Inflammatory macrophage treated with lipopolysaccharide for 1 hour (primary cell): Measurements from ENCODE around the gene HS6ST3.

ENCODE experiments used
- DNase-seq, 2 donors: peaks; one replicate each; pipeline ENCODE4 v3.0.0-alpha.2; 2020 to 2022

HS6ST3 gene

GRCh38 chr13:96342286-96342685 lies 252.4 kb downstream of the HS6ST3 start:
- DNase-seq = no peak

GRCh38 chr13:96342852-96343465 lies 253.1 kb downstream of the HS6ST3 start:
- no peak for DNase-seq

- DNase-seq = no peak
Observed at GRCh38 chr13:96346921-96347320, 257.0 kb downstream of the HS6ST3 start.

GRCh38 chr13:96373597-96373996 lies 283.7 kb downstream of the HS6ST3 start:
- no peak for DNase-seq

GRCh38 chr13:96377835-96378234 lies 287.9 kb downstream of the HS6ST3 start:
- DNase-seq = no peak

- no peak for DNase-seq
Observed at GRCh38 chr13:96379967-96380366, 290.1 kb downstream of the HS6ST3 start.

GRCh38 chr13:96381681-96382080 lies 291.8 kb downstream of the HS6ST3 start:
- DNase-seq = no peak

GRCh38 chr13:96388598-96388997 lies 298.7 kb downstream of the HS6ST3 start:
- DNase-seq = no peak

- no peak for DNase-seq
Observed at GRCh38 chr13:96391606-96392005, 301.7 kb downstream of the HS6ST3 start.

- DNase-seq = no peak
Observed at GRCh38 chr13:96397807-96398206, 307.9 kb downstream of the HS6ST3 start.

- DNase-seq = no peak
Observed at GRCh38 chr13:96398486-96398885, 308.6 kb downstream of the HS6ST3 start.

- DNase-seq = no peak
Observed at GRCh38 chr13:96403241-96403640, 313.3 kb downstream of the HS6ST3 start.

GRCh38 chr13:96403651-96404050 lies 313.7 kb downstream of the HS6ST3 start:
- no peak for DNase-seq

- DNase-seq = no peak
Observed at GRCh38 chr13:96415831-96416385, 326.0 kb downstream of the HS6ST3 start.

GRCh38 chr13:96417939-96418685 lies 328.2 kb downstream of the HS6ST3 start:
- no peak for DNase-seq

GRCh38 chr13:96421314-96421713 lies 331.4 kb downstream of the HS6ST3 start:
- no peak for DNase-seq

- no peak for DNase-seq
Observed at GRCh38 chr13:96422002-96422401, 332.1 kb downstream of the HS6ST3 start.

- DNase-seq = no peak
Observed at GRCh38 chr13:96426167-96426566, 336.3 kb downstream of the HS6ST3 start.

- DNase-seq = no peak
Observed at GRCh38 chr13:96428911-96429310, 339.0 kb downstream of the HS6ST3 start.

GRCh38 chr13:96431044-96431581 lies 341.2 kb downstream of the HS6ST3 start:
- no peak for DNase-seq

- DNase-seq = no peak
Observed at GRCh38 chr13:96444676-96445075, 354.8 kb downstream of the HS6ST3 start.

- no peak for DNase-seq
Observed at GRCh38 chr13:96449920-96450319, 360.0 kb downstream of the HS6ST3 start.

GRCh38 chr13:96450326-96451020 lies 360.6 kb downstream of the HS6ST3 start:
- DNase-seq = no peak
